ENCODE data around the gene OR11A1. TPM values are rescaled to one million over a fixed set of nuclear protein-coding genes. Genes with fewer than 3 reads are reported as not detected.
"Not testable (repeated sequence)": the region's sequence is repeated elsewhere in the genome, so short reads cannot be mapped to it uniquely, and the experiment has no call there.

Gene OR11A1
- total RNA-seq, 1 experiment from 2014 or later = not detected

DNA sequence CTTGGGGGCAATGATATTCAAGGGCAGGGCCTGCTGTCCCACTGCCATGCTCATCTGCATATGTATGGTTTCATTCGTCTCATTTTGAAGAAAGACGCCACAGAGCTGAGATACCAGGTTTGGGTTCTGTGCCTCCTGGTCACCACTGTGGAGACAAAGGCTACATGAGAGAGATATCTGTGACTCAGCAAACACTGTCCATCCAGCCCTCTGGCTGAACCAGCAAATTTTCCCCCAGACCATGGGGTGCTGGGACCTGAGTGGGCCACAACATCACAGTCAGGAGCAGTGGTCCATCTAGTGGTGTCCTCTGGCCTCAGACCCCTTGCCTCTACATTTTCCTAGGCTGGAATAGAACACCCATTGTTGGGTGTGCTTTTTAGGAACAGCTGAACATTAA, 30.8 kb upstream of the OR11A1 start, which contains the start of gene MAS1L:
Gene MAS1L (minus strand): TSS at position 297 of the 400 bp plus-strand sequence. CDS start 54 bp downstream, at position 243.
- H3K4me3 ChIP-seq = no peak within 1 kb of the TSS

DNA sequence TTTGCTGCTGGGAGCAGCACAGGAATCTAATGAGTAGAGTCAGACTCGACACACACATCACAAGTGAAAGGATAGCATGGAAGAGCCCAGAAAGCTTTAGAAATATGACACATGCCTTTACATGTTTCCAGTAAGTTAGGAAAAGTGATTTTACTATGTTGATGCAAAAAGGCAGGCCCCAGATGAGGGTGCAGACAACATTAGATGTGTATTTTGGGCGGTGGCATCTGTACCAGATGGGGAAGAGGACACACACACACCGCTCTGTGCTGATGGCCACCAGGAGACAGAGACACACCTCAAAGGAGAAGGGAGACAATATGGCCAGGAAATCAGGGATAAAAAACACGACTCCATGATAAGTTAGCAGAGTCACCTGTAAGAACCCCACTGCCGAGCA, 30.3 kb upstream of the OR11A1 start:
- no peak for DNase-seq
- no peaks in the 10 kb centered on the region for H3K36me3 ChIP-seq
- H3K9me3 ChIP-seq = no peaks in the 10 kb centered on the region
- H3K27me3 ChIP-seq = no peaks in the 10 kb centered on the region
- H3K4me3 ChIP-seq = no peak overlapping the region

More for the DNA sequence above, 30.8 kb upstream of the OR11A1 start, which contains the start of gene MAS1L:
- Histone ChIP-seq H3K9me3 (no peaks in the 10 kb centered on the region), H3K27me3 (no peaks in the 10 kb centered on the region), H3K36me3 (no peaks in the 10 kb centered on the region)
- no peak for DNase-seq

DNA sequence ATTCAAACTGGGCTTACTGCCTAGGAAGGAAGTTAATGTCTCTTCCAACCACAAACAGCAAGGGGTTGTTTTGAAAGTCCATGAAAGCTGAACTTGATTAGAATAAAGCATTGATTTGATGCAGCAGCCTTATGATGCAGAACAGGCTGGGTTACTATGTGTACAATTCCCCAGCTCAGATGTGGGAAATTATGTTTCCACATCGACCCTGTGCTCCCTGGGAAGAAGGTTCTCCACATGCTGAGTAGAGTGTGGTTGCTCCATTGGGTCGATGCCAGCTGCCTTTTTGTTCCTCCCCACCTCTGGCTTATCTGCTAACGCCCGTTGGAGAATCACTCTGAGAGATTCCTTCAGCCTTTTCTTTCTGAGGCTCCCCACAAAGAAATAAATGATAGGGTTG, 29.7 kb upstream of the OR11A1 start:
- H3K4me3 ChIP-seq = no peak overlapping the region
- no peaks in the 10 kb centered on the region for H3K9me3 ChIP-seq
- no peaks in the 10 kb centered on the region for H3K36me3 ChIP-seq
- no peaks in the 10 kb centered on the region for H3K27me3 ChIP-seq
- no peak for DNase-seq

DNA sequence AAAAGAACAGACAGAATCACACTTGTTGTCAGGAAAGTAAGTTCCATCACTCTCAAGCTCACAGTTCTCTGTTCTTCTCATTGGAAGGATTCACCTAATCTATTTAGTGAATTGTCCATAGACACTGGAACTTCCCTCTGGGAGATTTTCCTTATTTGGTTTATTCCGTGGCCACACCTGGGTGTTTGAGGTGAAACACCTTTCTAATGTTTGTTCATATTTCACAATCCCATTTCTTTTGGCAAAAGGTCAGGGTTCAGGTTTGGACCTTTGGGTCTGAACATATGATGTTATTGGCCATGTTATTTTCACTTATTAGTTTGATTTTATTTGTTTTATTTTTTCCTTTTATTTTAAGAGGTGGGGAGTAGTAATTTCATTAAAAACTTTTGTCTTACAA, 26.9 kb upstream of the OR11A1 start:
- no peaks in the 10 kb centered on the region for H3K27me3 ChIP-seq
- no peaks in the 10 kb centered on the region for H3K9me3 ChIP-seq
- no peak for DNase-seq
- no peak overlapping the region for H3K4me3 ChIP-seq
- no peaks in the 10 kb centered on the region for H3K36me3 ChIP-seq

DNA sequence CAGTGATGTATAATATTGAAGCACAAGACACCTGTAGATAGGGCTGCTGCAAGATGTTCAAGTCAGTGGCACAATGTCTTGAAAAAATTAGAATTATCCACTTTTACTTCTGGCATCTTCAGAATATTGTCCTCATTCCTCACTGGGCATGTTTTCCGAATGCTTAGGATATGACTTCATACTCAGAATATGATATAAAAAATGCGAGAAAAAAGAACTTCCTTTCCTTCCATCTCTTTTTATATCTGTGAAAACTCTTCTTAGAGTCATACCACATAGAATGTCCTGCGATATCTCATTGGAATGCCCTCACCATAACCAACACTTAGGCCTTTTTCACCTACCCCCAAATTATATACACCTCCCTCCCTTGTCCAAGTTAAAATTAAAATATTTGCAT, 26.3 kb upstream of the OR11A1 start:
- no peak for DNase-seq
- no peaks in the 10 kb centered on the region for H3K36me3 ChIP-seq
- H3K9me3 ChIP-seq = no peaks in the 10 kb centered on the region
- H3K4me3 ChIP-seq = no peak overlapping the region
- no peaks in the 10 kb centered on the region for H3K27me3 ChIP-seq

DNA sequence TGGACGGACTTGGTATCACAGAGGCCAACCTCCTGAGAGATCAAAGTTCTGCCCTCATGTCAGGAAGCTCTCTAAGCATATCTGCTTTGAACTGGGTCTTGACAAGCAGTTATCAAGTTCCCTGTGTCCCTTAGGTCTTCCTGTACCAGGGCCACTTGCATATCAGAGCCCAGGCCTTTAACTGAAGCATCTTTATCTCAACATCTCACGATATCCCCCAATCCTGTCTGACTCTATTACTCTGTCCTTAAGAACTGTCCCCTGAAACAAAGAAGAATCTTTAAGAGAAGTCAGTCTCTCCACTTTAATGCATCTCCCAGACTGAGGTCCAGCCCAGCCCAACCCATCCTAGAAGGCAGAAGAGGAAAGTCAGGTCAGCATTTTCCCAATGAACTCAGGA, 22.7 kb upstream of the OR11A1 start:
- no peaks in the 10 kb centered on the region for H3K9me3 ChIP-seq
- H3K27me3 ChIP-seq = no peaks in the 10 kb centered on the region
- no peak for DNase-seq
- H3K4me3 ChIP-seq = no peak overlapping the region
- no peaks in the 10 kb centered on the region for H3K36me3 ChIP-seq

DNA sequence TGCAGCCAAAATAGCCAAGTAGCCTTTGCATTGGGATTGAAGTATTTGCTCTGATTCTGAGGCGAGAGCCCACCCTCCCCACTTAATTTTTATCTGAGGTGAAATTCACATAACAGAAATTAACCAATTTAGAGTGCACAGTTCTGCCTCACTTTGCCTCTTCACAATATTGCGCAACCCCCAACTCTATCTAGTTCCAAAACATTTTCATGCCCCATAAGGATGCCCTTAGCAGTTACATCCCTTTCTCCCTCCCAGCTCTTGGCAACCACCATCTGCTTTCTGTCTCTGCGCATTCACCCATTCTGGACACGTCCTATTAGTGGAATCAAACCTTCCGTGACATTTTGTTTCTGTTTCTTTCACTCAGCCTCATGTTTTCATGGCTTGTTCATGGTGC, 21.9 kb upstream of the OR11A1 start:
- Histone ChIP-seq H3K9me3 (no peaks in the 10 kb centered on the region), H3K4me3 (no peak overlapping the region), H3K36me3 (no peaks in the 10 kb centered on the region), H3K27me3 (no peaks in the 10 kb centered on the region)
- no peak for DNase-seq

DNA sequence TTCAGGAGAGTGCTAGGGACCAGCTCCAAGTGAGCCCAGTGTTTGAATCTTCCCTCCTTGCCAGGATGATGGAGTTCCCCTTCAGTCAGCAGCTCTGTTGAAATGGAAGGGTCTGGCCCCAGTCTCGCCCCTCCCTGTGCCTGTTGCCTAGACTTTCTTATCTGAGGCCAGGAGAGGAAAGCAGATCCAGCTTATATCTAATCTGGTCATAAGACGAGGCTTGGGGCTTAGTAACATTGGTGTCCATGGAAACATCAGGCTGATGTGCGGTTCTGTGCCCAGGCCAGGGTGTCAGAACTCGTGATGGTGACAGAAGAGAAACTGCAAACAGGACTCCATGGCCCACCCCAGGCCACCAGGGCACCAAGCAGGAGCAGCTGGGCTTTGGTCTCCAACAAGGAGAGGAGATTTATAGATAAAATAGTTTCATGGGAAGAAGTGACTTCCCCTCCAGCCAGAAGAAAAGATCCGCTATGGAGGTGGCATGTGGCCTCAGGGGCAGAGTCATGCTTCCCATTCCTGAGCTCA, 21.1 kb upstream of the OR11A1 start:
- Histone ChIP-seq H3K36me3 (no peaks in the 10 kb centered on the region), H3K4me3 (no peak overlapping the region), H3K27me3 (no peaks in the 10 kb centered on the region), H3K9me3 (no peaks in the 10 kb centered on the region)
- no peak for DNase-seq

DNA sequence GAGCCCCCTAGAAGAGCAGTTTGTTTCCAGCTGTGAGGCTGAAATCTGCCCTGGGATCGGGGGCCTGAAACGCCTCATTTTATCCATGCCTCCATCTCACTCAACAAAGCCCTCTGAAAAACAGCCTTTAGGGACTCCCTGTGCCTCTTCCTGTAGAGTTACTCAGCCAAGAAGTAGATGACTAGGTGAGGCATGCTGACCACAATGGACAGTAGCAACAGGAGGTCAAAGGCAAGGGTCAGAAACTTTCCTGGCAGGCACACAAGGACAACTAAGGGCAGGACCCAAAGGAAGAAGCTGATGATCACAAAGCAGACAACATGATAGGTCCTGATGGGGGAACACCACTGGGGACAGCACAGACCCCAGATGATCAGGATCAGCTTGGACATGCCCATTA, 18.1 kb upstream of the OR11A1 start:
- Histone ChIP-seq H3K36me3 (no peaks in the 10 kb centered on the region), H3K27me3 (no peaks in the 10 kb centered on the region), H3K9me3 (no peaks in the 10 kb centered on the region), H3K4me3 (no peak overlapping the region)
- no peak for DNase-seq

DNA sequence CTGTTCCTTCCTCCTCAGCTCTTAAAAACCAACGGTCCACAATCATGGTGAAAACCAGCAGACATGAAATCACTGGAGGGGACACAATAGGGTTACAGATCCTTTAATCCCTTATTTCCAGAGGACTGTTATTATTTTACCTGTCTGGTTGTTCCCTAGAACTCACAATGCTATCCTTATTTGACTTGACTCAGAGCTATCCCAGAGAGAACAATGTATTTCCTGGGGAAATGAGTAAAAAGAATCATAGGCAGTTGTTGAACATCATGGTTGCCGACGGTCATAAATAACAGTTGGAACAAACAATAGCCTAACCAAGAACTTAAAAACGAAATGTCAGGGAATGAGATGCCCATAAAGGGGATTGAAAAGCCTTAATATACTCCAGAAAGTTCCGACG, 9.4 kb upstream of the OR11A1 start:
- H3K9me3 ChIP-seq = no peaks in the 10 kb centered on the region
- DNase-seq = no peak
- H3K4me3 ChIP-seq = no peak overlapping the region
- no peaks in the 10 kb centered on the region for H3K27me3 ChIP-seq
- no peaks in the 10 kb centered on the region for H3K36me3 ChIP-seq

DNA sequence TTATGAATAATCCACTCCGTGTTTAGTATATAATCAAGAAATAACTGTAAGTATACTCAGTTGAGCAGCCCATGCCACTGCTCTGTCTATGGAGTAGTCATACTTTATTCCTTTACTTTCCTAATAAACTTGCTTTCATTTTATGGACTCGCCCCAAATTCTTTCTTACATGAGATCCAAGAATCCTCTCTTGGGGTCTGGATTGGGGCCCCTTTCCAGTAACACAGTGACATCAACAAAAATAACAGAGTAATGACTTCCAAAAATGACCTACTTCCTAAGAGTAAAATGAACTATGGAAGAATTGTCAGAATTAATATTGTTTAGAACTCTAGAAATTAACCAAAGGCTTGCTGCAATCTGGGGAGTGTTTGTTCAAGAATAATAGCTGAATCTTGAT, 8.9 kb upstream of the OR11A1 start:
- H3K4me3 ChIP-seq = no peak overlapping the region
- H3K27me3 ChIP-seq = no peaks in the 10 kb centered on the region
- DNase-seq = no peak
- no peaks in the 10 kb centered on the region for H3K36me3 ChIP-seq
- no peaks in the 10 kb centered on the region for H3K9me3 ChIP-seq

DNA sequence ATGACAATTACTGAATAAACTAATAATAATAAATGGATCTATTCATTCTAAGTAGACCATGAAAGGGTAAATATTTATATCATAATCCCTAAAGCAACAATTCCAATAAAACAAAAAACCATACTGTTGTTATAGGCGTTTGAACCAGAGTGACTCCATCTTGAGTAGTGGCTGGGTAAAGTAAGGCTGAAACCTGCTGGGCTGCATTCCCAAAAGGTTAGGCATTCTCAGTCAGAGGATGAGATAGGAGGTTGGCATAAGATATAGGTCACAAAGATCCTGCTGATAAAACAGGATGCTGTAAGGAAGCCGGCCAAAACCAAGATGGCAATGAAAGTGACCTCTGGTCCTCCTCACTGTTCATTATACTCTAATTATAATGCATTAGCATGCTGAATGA, 8.4 kb upstream of the OR11A1 start:
- Histone ChIP-seq H3K36me3 (no peaks in the 10 kb centered on the region), H3K27me3 (no peaks in the 10 kb centered on the region), H3K9me3 (no peaks in the 10 kb centered on the region), H3K4me3 (no peak overlapping the region)
- no peak for DNase-seq

DNA sequence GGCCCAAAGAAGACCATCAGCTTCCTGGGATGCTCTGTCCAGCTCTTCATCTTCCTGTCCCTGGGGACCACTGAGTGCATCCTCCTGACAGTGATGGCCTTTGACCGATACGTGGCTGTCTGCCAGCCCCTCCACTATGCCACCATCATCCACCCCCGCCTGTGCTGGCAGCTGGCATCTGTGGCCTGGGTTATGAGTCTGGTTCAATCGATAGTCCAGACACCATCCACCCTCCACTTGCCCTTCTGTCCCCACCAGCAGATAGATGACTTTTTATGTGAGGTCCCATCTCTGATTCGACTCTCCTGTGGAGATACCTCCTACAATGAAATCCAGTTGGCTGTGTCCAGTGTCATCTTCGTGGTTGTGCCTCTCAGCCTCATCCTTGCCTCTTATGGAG, 5.2 kb upstream of the OR11A1 start:
- Histone ChIP-seq H3K9me3 (no peaks in the 10 kb centered on the region), H3K4me3 (no peak overlapping the region), H3K36me3 (no peaks in the 10 kb centered on the region), H3K27me3 (no peaks in the 10 kb centered on the region)
- no peak for DNase-seq

DNA sequence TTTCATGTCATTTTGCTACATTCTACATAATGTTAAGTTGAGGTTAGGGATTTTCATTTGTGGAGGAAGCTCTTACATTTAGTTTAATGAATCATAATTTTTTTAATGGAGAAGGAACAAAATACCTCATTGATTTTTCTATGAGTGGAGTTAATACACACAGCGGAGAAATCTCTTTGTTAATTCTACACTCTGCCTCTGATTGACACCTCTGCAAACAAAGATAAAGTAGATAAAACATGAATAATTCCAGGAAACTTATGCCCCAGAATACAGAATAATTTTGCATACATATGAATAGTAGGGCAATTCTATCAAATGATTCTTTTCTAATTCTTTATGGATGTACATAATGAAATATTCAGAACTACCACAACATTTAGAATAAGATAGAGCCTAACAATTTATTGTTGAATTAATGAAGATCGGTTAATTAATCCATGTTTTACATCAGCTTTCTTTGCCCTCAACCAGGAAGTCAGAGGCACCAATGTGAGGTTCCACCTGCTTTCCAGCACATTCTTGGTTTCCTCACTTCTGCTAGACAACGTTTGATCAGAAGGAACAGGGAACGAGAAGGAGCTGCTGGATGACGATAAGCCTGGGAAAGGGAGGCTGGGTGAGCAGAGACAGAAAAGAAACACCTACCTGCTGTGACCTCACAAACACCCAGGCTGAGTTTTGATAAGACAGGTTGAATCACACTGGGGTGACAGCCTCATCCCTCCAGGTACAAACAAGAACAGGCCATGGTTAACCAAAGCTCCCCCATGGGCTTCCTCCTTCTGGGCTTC, 4.3 kb upstream of the OR11A1 start:
- DNase-seq = no peak
- H3K9me3 ChIP-seq = no peaks in the 10 kb centered on the region
- H3K36me3 ChIP-seq = no peaks in the 10 kb centered on the region
- H3K4me3 ChIP-seq = no peak overlapping the region
- H3K27me3 ChIP-seq = no peaks in the 10 kb centered on the region

DNA sequence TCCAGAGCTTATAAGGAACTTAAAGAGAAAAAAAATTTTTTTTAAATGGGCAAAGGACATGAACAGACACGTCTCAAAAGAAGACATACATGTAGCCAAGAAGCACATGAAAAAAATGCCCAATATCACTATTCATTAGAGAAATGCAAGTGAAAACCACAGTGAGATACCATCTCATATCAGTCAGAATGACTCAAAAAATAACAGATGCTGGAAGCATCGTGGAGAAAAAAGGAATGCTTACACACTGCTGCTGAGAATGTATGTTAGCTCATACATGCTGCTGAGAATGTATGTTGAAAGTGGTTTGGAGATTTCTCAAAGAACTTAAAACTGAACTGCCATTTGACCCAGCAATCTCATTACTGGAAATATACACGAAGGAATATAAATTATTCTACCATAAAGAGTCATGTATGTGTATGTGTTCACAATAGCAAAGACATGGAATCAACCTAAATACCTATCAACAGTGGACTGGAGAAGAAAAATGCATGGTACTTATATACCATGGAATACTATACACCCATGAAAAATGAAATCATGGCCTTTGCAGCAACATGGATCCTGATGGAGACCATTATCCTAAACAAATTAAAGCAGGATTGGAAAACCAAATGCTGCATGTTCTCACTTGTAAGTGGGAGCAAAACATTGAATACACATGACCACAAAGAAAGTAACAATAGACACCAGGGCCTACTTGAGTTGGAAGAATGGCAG, 5.2 kb downstream of the OR11A1 start:
- no peak for DNase-seq
- Histone ChIP-seq H3K27me3 (no peaks in the 10 kb centered on the region), H3K36me3 (no peaks in the 10 kb centered on the region), H3K9me3 (no peaks in the 10 kb centered on the region), H3K4me3 (no peak overlapping the region)

DNA sequence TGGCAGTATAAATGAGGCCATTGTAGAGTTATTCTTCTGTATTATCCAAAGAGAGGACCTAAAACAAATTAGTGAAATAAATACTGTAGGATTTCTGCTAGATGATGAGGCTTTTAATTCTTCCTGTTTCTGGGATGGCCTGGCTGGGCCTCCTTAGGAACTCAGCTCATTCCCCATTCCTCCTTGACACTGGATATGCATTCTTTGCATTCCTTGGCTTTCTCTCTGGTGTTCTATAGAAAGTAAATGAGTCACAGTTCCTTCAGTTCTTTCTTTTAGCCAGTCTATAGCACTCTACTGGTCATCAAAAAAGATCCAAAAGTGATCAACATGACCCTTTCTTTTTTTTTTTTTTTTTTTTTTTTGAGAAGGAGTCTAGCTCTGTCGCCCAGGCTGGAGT, 9.2 kb downstream of the OR11A1 start:
- H3K27me3 ChIP-seq = no peaks in the 10 kb centered on the region
- H3K4me3 ChIP-seq = no peak overlapping the region
- no peaks in the 10 kb centered on the region for H3K9me3 ChIP-seq
- DNase-seq = peak; percentile 3
- H3K36me3 ChIP-seq = no peaks in the 10 kb centered on the region

DNA sequence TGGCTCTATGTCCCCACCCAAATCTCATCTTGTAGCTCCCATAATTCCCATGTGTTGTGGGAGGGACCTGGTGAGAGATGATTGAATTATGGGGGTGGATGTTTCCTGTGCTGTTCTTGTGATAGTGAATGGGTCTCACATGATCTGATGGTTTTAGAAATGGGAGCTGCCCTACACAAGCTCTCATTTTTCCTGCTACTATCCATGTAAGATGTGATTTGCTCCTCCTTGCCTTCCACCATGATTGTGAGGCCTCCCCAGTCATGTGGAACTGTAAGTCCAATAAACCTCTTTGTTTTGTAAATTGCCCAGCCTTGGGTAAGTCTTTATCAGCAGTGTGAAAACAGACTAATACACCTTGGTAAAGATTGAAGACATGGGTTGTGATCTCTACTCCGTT, 12.8 kb downstream of the OR11A1 start:
- H3K9me3 ChIP-seq, H3K27me3 ChIP-seq, H3K36me3 ChIP-seq, DNase-seq, H3K4me3 ChIP-seq: not testable (repeated sequence)

DNA sequence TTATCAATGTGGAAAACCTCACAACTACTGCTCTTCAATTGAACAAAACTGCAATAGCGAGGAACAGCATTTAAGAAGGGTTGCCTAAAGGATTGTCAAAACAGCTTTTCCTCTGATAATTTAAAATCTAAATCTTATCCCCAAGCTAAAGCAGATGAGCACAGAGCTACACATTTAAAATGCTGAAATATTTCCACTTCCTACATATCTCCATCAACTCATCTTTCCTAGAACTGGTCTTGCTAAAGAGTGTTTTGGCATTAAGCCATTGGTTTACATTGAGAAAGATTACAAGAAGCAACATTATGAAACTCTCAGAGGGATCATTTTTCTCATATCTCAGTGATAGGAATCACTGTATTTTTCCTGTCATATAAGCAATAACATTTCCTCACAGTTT, 14.2 kb downstream of the OR11A1 start:
- H3K9me3 ChIP-seq = no peaks in the 10 kb centered on the region
- no peaks in the 10 kb centered on the region for H3K27me3 ChIP-seq
- no peaks in the 10 kb centered on the region for H3K36me3 ChIP-seq
- DNase-seq = no peak
- no peak overlapping the region for H3K4me3 ChIP-seq
